Ovary (tissue), 3 donors: ENCODE data around the gene KCTD20.
"Not testable (repeated sequence)": the region's sequence is repeated elsewhere in the genome, so short reads cannot be mapped to it uniquely, and the experiment has no call there.

Experiments used
- CTCF ChIP-seq, 3 donors: fragments of 450-650 bp in 2 of 3; fragments of 200-600 bp in 1 of 3; IDR thresholded peaks; one replicate each; pipeline versions ENCODE4 v1.5.1 to v1.8.0; 2016 to 2022; ENCODE audit warnings: antibody characterized with exemption in 3 of 3, mild to moderate bottlenecking in 1 of 3
- EP300 ChIP-seq: sonication (generic); formaldehyde crosslinking; IDR thresholded peaks from one replicate; pipeline ENCODE4 v1.6.1; 2017; ENCODE audit warnings: antibody characterized with exemption
- donor health status: DM: no; HTN: no; CAD: no.

DNA sequence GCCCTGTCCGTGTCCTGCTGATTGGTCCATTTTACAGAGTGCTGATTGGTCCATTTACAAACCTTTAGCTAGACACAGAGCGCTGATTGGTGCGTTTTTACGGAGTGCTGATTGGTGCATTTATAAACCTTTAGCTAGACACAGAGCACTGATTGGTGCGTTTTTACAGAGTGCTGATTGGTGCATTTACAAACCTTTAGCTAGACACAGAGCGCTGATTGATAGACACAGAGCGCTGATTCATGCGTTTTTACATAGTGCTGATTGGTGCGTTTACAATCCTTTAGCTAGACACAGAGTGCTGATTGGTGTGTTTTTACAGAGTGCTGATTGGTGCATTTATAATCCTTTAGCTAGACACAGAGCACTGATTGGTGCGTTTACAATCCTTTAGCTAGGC is 6.4 kb downstream of the KCTD20 start:
- not testable (repeated sequence) for TF ChIP-seq CTCF (IDR thresholded peaks at IDR 0.05); EP300
